HuH-7.5 (cell line): ENCODE measurements around the gene RAB34.
"Not testable (repeated sequence)": the region's sequence is repeated elsewhere in the genome, so short reads cannot be mapped to it uniquely, and the experiment has no call there.

Experiments used
- DNase-seq: peaks from one replicate; pipeline ENCODE4 v3.0.0; 2011; ENCODE audit warnings: low spot score

Gene RAB34

DNA sequence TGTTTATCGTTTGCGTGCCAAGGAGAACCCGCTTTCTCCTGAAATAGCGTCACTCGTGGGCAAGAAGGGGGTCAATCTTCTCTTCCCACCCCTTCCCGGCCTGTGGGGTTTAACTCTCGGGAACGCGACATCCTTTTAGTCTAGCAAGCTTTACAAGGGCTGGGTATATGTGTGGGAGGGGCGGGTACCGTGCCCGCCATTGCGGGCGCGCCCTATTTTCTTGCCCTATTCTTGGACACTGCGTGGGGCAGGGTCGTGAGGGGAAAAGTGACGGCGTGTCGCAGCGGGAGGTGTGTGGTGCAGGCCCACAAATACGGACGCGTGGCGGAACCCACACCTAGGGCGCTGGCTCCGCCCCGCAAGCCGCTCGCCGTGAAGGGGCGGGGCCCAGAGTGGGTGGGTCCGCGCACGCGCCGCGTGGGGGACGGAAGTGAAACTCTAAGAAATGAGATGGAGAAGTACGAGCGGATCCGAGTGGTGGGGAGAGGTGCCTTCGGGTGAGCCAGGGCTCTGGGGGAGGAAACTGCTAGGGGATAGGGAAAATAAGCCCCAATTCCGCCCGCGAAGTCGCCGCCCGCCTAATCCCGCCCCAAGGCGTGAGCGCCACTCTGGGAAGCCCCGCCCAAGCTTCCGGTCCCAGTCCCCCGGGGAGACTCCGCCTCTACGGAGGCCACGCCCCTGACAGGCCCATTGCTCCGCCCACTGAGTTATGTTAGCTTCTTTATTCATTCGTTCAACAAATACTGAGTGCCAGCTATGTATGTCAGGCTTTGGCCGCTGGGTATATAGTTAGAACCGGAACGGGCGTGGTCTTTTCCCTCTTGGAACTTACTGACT is 10.9 kb upstream of the RAB34 start, which contains the start of gene NEK8:
TSS of gene NEK8 (plus strand) at position 425 of the 837 bp plus-strand sequence. CDS start at position 451, 26 bp downstream.
- DNase-seq = peak; percentile 91

DNA sequence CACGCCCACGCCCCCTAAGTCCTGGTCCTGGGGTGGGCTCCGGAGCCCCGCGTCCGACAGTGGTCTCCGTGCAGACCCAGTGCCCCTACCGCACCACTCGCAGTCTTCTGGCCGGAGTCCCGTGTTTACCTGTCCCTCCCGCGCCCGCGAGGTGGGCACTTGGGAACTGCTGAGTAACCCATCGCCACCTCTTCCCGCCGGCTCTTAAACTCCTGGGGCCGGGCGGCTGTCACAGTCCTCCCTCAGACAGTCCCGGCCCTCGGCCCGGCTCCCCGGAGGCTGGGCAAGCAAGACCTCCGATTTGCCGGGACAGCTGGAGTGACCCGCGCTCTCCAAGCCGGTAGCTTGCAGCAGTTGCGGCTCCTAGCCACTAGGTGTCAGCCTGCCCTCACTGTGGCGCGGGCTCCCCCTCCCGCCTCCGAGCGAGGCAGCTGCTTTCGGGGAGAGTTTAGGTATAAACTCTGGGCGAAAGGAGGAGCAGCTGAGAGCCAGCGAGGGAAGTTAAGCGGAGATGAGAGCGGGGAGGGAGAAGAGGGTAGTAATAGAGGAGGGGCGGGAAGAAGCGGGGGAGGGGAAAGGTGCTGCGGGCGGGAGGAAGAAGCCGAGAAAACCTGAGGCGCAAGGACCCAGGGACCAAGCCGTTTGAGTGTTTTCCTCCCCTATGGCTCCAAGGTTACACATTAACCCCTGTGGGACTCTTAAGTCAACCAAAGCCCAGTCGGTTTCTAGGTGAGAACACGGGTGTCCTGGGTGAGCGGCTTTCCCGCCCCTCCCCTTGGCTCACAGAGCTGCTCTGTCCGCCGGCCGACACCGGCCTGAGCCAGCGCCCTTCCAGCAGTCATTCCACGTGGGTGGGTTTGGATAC is 9.2 kb upstream of the RAB34 start:
- DNase-seq = peak; percentile 92

DNA sequence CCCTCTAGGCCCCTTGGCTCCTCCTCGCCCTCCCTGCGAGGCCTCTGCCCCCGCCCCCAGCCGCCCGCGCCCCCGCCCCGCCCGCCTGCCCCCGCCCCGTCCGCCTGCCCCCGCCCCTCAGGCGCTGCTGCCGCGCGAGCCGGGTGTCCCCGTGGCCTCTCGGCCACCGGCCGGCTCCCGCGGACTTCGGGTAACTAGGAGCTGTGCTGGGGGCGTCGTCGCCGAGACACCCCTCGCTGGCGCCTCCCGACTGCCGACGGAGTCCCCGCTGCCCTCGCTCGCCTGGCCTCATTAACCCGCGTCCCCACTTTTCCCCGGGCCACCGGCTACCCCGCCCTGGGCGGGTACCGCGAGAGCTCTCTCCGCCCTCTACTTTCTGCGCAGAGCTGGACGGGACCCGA is 8.6 kb upstream of the RAB34 start, which contains the start of gene TLCD1:
TSS of gene TLCD1 (minus strand) at position 8 of the 401 bp plus-strand sequence. CDS start 136 bp downstream, outside the sequence.
- peak; percentile 83 for DNase-seq

DNA sequence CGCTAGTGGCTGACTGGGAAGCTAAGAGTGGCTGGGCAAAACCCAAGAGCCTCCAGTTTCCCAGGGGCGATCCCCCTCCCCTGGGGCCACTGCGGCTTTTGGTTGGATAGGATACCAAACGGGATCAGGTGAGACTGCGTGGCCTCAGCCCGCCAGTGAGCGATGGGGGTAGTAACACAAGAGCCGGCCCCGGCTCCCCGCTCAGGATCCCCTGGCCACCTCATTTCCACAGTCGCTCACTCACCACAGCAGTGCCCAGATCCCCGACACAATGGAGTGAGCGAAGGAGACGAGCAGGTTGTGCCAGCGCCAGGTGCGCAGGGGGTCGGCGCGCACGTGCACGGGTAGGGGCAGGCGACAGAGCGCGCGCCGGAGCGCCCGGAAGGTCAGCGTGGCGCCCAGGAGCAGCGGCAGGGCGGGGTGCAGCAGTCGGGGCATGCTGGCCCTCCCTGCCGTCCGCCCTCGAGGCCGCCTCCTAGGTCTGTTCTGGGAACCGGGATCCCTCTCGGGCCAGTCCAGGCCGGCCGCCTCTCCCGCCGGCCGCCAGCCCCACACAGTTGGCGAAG is 8.1 kb upstream of the RAB34 start:
- DNase-seq = no peak

DNA sequence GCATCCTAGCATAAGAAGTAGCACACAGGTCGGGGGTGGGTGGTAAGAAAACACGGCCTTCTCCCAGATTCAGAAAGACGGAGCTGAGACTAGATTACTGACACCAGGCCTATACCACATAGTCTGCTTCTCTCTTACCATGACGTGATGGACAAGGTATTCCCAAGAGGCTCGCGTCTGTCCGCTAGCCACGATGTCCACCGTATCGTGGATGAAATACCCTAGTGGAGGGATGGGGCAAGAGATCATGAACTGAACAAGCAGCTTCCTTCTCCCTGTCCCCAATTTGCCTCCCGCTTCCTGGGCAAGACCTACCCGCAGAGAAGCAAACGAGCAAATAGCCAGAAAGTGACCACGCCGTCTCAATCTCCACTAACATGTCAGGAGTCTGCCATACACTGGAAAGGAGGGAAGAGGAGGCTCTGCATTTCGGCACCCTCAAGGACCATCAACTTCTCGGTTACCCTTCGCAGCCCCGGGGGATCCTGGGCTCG is 7.5 kb upstream of the RAB34 start:
- no peak for DNase-seq

DNA sequence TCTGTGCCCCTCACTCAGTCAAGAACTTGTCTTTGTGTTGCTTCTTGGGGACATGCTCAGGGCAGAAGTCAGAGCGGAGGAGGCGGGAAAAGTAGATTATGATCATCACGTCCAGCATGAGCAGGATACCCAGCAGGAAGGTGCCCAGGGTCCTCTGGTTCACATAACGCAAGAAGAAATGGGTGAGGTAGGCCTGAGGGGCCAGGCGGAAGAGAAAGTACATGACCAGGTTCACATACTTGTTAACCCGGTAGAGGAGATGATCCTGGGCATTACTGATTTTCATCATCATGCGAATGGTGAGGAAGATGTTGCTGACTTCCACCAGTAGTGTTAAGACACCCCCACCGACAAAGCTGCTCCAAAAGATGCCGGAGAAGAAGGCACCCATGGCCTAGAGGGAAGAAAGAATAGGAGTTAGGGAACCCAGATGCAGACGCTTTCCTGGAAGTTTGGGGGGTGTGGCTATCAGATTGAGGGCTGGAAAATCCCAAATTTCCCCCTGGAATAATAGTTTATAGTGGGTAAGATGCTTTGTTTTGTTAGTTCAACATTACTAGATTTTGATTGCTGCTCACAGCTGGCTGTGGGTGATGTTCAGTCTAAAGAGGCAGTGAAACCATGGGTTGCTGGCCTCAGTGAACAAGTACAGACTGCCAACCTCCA is 7.0 kb upstream of the RAB34 start:
- no peak for DNase-seq

DNA sequence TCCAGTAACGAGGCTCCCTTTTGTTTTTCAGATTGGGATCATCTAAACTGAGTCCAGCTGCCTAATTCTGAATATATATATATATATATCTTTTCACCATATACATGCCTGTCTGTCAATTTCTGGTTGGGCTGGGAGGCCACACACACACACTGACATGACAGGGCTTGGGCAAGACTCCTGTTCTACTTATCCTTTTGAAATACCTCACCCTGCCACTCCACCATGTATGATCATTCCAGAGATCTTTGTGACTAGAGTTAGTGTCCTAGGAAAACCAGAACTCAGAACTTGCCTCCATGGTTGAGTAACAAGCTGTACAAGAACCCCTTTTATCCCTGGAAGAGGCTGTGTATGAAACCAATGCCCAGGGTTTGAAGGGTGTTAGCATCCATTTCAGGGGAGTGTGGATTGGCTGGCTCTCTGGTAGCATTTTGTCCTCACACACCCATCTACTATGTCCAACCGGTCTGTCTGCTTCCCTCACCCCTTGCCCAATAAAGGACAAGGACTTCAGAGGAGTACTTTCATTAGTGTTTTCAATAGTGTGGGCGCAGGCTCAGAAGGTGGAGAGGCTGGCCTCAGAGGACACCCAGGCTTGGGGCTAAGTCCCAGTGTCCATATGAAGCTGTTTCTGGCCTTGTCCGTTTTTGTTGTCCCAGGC is 6.3 kb upstream of the RAB34 start:
- DNase-seq = not testable (repeated sequence)

DNA sequence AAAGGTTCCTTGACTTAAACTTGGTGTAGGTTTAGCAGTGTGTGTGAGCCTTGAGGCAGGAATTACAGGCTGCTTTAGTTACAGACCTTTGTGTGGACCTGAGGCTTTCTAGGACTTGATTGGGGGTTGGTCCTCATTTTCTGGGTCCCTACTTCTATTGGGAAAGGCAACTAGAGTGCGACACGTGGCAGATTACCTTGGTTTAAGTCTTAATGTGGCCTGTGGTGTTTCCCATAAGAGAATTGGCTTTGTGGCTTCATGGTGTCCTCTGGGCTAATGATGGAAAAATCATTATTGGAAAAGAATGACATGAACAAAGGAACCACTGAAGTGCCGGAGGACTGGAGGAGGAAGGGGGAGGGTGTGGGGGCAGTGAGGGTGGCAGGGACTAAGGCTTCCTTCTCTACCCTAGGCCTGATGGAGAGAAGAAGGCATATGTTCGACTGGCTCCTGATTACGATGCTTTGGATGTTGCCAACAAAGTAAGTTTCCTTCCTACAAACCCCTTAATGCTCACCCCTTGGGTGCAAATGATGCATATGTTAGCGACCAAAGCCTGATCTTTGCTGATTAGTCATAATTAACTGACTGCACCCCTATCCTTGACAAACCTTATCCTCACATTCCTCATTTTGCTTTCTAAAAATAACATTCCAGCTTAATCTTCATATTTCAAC is 5.6 kb upstream of the RAB34 start:
- DNase-seq = no peak

DNA sequence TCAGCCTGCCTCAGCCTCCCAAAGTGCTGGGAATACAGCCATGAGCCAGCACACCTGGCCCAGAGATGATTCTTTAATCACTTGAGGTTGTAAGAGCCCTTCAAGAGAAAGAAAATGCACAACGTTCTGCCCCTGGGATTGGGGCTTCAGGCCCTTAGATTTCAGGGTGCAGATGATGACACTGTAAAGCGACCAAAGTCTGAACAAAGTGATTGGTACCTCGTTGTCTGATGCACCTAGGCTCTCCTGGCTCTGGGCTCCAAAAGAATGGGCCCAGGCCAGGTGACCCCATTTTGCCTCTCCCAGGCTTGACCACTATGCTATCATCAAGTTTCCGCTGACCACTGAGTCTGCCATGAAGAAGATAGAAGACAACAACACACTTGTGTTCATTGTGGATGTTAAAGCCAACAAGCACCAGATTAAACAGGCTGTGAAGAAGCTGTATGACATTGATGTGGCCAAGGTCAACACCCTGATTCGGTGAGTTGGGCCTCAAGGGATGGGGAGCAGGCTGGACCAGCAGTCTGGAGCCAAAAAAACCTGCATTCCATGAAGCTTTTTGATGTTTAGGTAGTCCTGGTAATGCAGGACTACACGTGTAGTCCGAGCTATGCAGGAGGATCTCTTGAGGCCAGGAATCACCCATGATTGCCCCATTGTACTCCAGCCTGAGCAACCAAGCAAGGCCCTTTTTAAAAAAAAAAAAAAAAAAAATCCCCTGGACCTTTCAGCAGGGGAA is 4.9 kb upstream of the RAB34 start:
- DNase-seq = no peak

DNA sequence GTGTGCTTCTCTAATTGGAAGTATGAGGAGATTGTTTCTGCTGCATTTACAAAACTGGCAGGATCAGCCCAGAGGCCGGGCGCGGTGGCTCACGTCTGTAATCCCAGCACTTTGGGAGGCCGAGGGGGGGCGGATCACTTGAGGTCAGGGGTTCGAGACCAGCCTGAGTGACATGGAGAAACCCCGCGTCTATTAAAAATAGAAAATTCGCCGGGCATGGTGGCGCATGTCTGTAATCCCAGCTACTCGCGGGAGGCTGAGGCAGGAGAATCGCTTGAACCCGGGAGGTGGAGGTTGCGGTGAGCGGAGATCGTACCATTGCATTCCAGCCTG is 3.3 kb upstream of the RAB34 start:
- not testable (repeated sequence) for DNase-seq

DNA sequence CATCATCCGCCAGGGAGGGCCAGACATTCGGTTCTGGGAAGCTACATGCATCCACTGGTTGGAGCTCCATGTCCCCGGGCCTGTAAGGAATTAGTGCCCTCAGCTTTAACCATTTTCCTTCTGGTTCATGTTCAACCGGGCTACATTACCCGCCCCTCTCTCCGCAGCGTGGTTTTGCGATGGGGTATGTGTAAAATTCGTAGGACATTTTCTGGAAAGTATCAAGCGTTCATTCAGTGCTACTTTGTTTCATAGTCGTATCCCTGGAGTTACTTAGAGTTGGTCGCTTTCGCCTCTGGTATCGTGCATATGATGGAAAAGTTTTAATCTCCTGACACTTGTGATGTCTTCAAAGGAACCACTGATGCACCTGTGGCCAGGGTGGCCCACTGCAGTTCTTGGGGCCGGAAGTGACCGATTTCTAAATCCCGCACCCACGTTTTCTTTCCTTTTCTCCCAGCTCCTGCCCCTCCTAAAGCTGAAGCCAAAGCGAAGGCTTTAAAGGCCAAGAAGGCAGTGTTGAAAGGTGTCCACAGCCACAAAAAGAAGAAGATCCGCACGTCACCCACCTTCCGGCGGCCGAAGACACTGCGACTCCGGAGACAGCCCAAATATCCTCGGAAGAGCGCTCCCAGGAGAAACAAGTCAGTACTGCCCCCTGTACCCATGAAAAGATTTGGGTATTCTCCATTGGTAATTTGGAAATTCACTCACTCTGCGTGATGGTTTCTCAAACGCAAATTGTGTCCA is 2.8 kb upstream of the RAB34 start:
- DNase-seq = no peak

DNA sequence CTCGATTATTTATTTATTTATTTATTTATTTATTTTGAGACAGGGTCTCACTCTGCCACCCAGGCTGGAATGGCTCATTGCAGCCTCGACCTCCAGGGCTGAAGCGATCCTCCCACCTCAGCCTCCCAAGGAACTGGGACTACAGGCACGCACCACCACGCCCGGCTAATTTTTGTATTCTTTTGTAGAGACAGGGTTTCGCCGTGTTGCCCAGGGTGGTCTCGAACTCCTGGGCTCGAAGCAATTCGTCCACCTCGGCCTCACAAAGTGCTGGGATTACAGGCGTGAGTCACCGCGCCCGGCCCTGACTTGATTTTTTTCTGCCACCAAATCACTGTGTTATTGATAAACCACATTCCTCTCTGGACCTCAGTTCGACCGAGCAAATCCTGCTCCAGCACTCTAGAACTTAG is 1.4 kb upstream of the RAB34 start:
- no peak for DNase-seq

DNA sequence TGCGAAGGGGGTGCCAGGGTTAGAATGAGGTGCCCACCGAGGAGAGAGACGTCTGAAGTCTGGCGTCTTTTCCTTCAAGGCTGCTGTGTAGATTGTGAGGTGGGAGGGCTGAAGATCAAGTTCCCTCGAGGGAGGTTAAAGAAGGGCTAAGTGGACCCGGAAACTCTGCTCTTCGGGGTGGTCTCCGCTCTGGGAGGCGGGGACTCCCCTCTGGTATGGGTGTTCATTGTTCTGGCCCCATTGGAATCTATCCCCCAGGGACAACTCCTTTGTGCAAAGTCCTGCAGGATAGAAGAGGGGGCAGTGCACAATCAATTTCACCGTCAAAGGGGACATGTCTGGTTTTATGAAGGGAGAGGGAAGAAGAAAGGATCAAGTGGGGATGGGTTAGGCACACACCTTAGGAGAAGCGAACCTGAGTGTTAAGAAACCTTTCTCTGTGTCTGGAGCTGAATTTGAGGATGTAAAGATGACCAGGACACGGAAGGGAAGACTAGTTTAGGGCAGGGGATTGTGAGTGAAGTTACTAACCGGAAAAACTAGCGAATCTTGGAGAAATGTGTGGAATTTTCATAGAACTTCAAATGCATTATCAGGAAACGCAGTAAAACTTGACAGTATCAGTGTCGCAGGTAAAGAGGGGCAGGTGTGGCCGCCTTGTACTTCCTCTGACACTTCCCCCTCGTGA is 809 bp upstream of the RAB34 start:
- DNase-seq = no peak

DNA sequence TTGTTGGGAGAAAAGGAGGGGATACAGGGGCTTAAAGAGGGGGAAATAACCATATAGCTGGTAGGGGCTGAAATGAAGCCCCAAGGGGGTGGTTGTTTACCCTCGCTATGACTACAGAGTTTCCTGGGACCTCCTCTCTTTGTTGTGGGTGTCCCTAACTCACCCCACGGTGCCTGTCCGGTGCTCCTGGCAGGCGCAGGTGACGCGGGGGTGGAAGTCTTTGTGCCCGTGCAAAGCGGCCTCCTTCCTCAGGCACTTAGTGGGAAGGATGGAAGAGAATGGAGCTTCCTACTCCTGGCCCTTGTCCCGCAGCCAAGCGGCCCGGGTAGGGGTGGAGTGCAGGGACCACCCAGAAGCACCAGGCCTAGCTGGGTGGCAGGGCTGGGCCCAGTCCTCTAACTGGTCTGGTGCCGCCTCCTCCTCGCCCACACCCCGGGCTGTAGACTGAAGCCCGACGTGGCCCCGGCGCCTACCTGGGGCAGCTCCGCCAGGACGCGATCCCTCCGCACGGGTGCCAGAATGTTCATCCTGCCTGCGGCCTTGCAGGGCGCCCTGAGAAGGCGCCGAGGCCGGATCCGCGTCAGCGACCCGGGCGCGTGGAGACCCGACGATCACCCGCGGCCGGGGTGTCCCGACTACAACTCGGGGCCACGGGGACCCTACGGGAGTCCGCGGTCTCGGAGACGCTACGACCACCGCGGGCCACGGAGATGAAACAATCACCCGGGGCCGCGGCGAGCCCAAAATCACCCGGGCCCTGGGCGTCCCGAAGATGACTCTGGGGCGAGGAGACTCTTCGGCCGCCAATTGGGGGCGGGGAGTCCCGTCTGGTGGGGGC is 709 bp downstream of the RAB34 start:
- no peak for DNase-seq

DNA sequence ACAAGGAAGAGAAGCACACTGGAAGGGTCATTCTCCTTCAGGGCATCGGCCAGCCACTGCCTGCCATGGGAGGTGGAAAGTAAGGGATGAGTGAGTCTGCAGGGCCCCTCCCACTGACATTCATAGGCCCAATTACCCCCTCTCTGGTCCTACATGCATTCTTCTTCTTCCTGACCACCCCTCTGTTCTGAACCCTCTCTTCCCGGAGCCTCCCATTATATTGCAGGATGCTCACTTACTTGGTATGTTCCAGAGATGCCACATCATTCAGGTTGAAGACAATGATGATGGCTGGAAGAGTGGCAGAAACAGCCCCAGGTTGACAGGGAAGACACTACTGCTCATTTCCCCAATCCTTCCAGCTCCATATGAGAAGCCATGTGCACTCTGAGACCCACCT is 2.5 kb downstream of the RAB34 start:
- no peak for DNase-seq

DNA sequence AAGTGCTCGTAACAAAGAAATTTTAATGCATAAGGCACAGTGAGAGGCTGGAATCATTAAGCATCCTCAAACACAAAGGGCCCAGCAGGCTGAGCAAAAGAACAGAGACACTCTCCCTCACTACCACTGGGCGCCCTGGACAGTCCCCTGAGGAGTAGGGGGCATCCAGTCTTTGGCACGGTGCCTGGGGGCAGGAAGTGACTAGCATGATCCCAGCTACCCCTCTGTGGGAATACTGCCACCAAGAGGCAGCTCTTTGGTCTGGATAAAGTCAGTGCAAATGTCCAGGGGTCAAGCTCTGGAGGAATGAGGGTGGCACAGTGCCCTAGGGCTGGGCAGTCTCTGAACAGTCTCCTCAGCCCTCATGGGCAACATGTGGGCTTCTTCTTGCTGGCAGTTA is 3.4 kb downstream of the RAB34 start:
- no peak for DNase-seq

DNA sequence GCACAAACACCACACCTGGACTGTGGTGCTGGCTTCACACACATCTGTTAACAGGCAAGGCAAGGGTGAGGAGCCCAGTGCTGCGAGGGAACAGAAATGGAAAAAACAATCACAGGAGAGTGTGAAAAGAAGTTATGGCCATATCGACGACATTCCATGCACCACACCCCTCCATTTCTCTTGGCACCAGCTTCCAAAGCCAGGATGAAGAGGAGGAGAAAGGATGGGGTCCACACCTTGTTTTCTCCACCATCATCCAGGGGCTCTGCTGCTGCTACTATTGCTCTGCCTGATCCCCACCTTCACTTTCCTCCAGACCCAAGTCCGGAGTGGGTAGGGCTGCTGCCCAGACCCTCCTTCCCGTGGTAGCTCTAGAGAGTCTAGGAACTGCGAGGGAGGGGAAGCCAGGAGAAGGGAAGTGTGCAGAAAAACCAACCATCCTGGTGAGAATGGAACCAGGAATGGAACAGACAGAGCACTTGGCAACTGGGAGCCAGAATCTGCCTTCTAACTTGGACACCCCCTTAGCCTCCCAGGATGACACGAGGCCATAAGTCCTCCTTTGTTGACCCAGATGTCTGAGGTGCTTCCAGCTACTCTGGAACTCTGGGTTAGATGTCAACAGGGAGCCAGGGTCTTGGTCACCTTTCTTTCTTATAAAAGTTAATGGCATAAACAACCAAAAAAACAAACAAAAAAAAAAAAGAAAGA is 4.8 kb downstream of the RAB34 start:
- DNase-seq = no peak
